Activated T-cell treated with anti-CD3 and anti-CD28 coated beads, Interleukin-2, amount 50 U/mL, for 72 hours (primary cell): ENCODE results near the gene SLC25A48. TPM values are rescaled to one million over a fixed set of nuclear protein-coding genes. Genes with fewer than 3 reads are reported as not detected.

Experiments
- ATAC-seq, 2 donors: fragments of 150-1000 bp; cut with Tn5 transposase; replicated peaks in 1 of 2; 2 replicates each; pipeline ENCODE4 v1.10.0; 2021; ENCODE audit warnings: moderate library complexity in 2 of 2, mild to moderate bottlenecking in 1 of 2
- DNase-seq, 2 donors: peaks; one replicate each; pipeline ENCODE4 v3.0.0; 2021 to 2022; ENCODE audit warnings: mixed read lengths in 1 of 2
- H3K27ac Mint-ChIP-seq: one replicate; pipeline ENCODE4 v1.8.0; 2022; ENCODE audit warnings: mild to moderate bottlenecking, moderate library complexity, mixed read lengths
- H3K27me3 Mint-ChIP-seq: one replicate; pipeline ENCODE4 v1.8.0; 2022; ENCODE audit warnings: low read depth, mixed read lengths
- H3K36me3 Mint-ChIP-seq, 2 donors: one replicate each; pipeline ENCODE4 v1.8.0; 2022; ENCODE audit warnings: mixed read lengths in 2 of 2, mild to moderate bottlenecking in 1 of 2; ENCODE audit not compliant: insufficient read depth in 2 of 2
- H3K4me1 Mint-ChIP-seq: one replicate; pipeline ENCODE4 v1.8.0; 2022; ENCODE audit warnings: low read depth, mixed read lengths
- H3K4me3 Mint-ChIP-seq, 2 donors: one replicate each; pipeline ENCODE4 v1.8.0; 2022; ENCODE audit warnings: mild to moderate bottlenecking in 2 of 2, mixed read lengths in 2 of 2, moderate library complexity in 2 of 2
- H3K9me3 Mint-ChIP-seq, 2 donors: one replicate each; pipeline ENCODE4 v1.8.0; 2022; ENCODE audit warnings: mixed read lengths in 2 of 2
- total RNA-seq, 2 donors: library from RNA; stranded (reverse); gene quantifications; one replicate each; pipeline ENCODE4 v1.2.3, GENCODE V29; 2022

SLC25A48 gene
- total RNA-seq, 2 donors from 2014 or later = not detected

DNA sequence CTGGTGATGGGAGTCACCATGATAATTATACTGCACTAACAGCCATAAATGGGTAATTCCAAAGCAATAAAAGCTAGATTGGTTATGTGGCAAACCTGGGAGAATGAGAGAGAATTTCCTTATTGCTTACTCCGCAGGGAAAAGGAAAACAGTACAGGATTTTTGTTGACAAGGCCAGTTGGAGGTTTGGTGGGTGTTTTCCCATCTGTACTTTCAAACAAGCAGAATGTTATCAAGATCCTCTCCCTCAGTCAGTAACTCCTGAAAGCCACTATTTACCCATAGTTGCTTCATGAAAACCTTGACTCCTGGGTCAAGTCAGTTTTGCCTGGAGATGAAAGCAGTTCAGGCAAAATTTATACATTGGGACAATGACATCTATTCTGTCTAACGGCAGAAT is 34.8 kb downstream of the SLC25A48 start:
- Mint-ChIP-seq H3K4me1 (no peaks in the 10 kb centered on the region), H3K9me3 (no peaks in the 10 kb centered on the region), H3K4me3 (no peak overlapping the region), H3K27me3 (no peaks in the 10 kb centered on the region), H3K36me3 (no peaks in the 10 kb centered on the region), H3K27ac (no peak overlapping the region)
- no peak for DNase-seq
- ATAC-seq = no peak

DNA sequence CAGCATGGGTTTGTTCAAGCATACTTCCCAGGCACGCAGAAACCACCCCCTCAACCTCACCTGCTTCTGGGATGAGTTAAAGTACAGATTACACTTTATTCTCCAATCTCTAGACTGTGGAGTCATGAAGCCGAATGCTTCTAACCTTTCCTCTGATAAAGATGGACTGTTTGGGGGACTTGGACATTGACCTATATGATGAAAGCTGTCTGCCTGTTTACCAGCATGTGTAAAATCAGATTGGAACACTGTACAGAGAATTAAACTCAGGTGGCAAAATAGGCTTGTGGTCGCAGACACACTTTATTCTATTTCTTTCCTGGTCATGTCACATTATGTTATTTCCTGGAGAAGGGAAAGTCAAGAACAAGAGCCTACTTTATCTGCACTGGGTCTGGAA is 35.5 kb downstream of the SLC25A48 start:
- DNase-seq (no peak), ATAC-seq (no peak)
- Mint-ChIP-seq H3K27me3 (no peaks in the 10 kb centered on the region), H3K4me3 (no peak overlapping the region), H3K36me3 (no peaks in the 10 kb centered on the region), H3K27ac (no peak overlapping the region), H3K9me3 (no peaks in the 10 kb centered on the region), H3K4me1 (no peaks in the 10 kb centered on the region)

DNA sequence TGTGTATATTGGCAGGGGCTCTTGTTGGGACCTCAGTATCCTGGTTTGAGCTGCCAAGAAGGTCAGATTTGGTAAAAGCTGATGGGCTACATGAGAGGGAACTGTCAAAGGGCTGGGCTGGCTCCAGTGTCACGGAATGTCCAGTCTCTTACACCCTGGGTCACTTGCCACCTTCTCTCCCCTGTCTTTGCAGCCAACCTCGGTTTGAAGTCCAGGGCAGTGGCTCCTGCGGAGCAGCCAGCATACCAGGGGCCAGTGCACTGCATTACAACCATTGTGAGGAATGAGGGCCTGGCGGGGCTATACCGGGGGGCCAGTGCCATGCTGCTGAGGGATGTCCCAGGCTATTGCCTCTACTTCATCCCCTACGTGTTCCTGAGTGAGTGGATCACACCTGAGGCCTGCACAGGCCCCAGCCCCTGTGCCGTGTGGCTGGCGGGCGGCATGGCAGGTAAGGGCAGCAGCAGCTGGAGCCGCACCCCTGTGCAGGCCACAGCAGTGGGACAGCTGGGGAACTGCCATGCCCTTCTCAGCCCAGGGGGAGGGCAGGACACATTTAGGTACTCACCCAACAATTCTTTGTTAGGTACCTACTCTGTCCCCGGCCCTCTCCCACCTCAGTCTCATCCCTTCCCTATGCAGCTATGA is 36.9 kb downstream of the SLC25A48 start:
- no peaks in the 10 kb centered on the region for H3K36me3 Mint-ChIP-seq
- no peaks in the 10 kb centered on the region for H3K27me3 Mint-ChIP-seq
- H3K27ac Mint-ChIP-seq = no peak overlapping the region
- no peak overlapping the region for H3K4me3 Mint-ChIP-seq
- H3K4me1 Mint-ChIP-seq = no peaks in the 10 kb centered on the region
- H3K9me3 Mint-ChIP-seq = no peaks in the 10 kb centered on the region
- ATAC-seq (no peak), DNase-seq (no peak)

DNA sequence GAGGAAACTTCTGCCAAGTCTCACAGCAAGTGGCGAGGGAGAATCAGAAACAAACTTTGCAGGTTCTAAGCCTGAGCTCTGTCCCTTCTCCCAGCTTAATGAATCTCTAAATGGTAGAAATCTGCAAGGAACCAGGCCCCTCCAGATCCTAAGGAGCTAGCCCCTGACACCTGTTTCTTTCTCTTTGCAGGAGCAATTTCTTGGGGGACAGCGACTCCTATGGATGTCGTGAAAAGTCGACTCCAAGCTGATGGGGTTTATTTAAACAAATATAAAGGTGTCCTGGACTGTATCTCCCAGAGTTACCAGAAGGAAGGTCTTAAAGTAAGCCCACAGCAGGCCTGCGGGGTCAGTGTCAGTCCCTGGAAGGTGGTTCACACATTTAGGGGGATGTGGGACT is 39.4 kb downstream of the SLC25A48 start:
- Mint-ChIP-seq H3K36me3 (no peaks in the 10 kb centered on the region), H3K27ac (no peak overlapping the region), H3K27me3 (no peaks in the 10 kb centered on the region), H3K4me1 (no peaks in the 10 kb centered on the region), H3K4me3 (no peak overlapping the region), H3K9me3 (no peaks in the 10 kb centered on the region)
- DNase-seq (no peak), ATAC-seq (no peak)

DNA sequence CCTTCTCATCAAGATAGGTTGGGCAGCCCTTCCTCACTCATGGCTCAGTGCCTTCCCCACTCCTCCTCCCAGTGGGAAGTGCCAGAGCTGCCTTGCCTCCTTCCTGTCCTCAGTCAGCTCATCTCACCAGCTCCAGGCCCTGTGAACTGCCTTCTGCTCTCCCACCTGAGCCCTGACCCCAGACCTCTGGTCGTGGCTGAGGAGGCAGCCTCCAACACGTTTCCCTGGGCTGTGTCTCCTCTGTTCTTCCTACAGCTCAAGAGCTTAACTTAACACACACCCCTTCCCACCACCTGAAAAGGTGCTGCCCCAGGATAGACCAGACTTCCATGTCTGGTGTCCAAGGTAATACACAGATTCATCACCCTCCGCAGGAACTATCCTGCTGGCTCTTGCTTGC is 40.0 kb downstream of the SLC25A48 start:
- Mint-ChIP-seq H3K9me3 (no peaks in the 10 kb centered on the region), H3K4me1 (no peaks in the 10 kb centered on the region), H3K36me3 (no peaks in the 10 kb centered on the region), H3K27me3 (no peaks in the 10 kb centered on the region), H3K27ac (no peak overlapping the region), H3K4me3 (no peak overlapping the region)
- ATAC-seq = no peak
- no peak for DNase-seq

DNA sequence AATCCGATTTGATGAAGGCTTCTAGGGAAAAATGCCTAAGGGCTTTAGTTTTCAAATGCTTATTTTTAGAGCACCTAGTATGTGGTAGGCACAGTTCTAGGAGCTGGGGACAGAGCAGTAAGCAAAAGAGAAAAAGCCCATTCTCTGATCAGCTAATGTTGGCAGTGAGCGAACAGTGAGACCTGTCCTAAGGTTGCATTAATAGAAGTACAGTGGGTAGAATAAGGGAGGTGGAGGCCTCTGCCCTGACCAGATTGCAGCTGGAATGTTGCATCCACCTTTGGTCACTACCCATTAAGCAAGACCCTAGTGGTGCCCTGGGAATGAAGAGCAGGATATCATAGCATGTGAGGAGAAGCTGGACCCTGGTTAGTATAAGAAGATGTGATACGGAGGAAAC is 41.1 kb downstream of the SLC25A48 start:
- no peak overlapping the region for H3K27ac Mint-ChIP-seq
- no peaks in the 10 kb centered on the region for H3K36me3 Mint-ChIP-seq
- no peaks in the 10 kb centered on the region for H3K27me3 Mint-ChIP-seq
- DNase-seq (no peak), ATAC-seq (no peak)
- no peak overlapping the region for H3K4me3 Mint-ChIP-seq
- H3K4me1 Mint-ChIP-seq = no peaks in the 10 kb centered on the region
- no peaks in the 10 kb centered on the region for H3K9me3 Mint-ChIP-seq

DNA sequence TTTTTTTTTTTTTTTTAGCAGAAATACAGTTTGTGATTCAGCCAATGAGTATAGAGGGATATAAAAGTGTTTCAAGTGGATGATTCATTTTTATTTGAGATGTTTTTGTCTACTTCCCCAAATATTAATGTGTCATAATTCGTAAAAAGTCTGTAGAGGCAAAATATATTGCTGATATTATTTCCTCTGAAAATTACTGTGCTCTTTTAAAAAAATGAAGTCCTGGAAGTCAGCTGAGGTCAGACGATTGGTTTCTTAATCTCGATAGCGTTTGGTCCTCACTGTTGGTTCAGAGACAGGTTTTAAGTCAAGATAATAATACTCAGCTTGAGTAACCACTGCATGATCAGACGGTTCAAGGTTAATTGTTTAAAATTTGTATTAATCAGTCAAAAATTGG is 41.7 kb downstream of the SLC25A48 start:
- H3K36me3 Mint-ChIP-seq = no peaks in the 10 kb centered on the region
- no peaks in the 10 kb centered on the region for H3K27me3 Mint-ChIP-seq
- no peaks in the 10 kb centered on the region for H3K4me1 Mint-ChIP-seq
- no peak overlapping the region for H3K4me3 Mint-ChIP-seq
- H3K9me3 Mint-ChIP-seq = no peaks in the 10 kb centered on the region
- H3K27ac Mint-ChIP-seq = no peak overlapping the region
- no peak for DNase-seq
- no peak for ATAC-seq

DNA sequence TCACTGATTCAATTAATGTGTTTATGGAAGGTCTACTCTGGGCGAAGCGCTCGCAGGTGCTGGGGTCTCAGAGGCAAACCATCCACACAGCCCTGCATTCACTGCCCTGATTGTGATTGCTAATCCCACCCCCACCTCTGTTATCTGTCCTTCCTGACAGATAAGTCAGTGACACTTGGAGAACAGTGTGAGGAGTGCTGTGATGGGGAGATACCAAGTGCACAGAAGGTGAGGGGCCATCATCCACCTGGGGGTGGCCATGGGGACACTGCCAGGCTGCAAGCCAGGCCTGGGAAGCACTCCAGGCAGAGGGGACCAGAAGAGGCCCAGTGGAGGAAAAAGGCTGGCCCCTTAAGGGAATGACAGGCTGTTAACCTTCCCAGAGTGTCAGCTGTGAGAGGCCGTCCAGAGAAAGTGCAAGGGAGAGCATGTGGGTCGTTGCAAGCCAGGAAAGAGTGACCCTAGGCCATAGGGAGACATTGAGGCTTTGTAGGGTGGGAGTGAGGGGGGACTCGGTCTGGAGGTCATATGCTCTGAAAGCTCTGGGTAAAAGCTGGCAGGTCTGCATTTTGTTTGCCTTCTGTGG is 43.2 kb downstream of the SLC25A48 start:
- no peaks in the 10 kb centered on the region for H3K9me3 Mint-ChIP-seq

DNA sequence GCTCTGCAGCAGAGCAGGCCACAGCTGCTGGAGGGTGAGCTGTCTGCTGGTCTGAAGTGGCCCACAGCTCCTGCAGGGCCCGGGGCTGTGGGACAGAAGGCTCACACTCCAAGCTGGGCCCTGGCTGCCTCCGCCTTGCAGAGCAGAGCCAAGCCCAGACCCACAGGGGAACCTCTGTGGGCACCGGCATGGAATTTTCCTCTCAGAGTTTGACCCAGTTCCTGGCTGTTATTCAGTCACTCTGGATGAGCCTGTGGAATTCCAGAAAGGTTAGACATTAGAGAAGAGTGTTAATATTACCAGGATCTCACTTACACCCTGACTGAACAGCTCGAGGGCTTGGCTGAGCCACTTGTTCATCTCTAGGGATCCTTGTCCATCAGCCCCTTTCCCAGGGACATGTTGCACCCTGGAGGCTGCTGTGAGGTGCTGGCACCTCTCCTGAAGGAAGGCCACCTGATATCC is 43.7 kb downstream of the SLC25A48 start:
- no peaks in the 10 kb centered on the region for H3K9me3 Mint-ChIP-seq
- no peaks in the 10 kb centered on the region for H3K36me3 Mint-ChIP-seq
- ATAC-seq = no peak
- no peak overlapping the region for H3K27ac Mint-ChIP-seq
- no peak for DNase-seq
- H3K4me3 Mint-ChIP-seq = no peak overlapping the region
- peaks cover 14% of the 10 kb centered on the region for H3K27me3 Mint-ChIP-seq
- H3K4me1 Mint-ChIP-seq = no peaks in the 10 kb centered on the region

More for the DNA sequence above, 43.2 kb downstream of the SLC25A48 start:
- no peak overlapping the region for H3K4me3 Mint-ChIP-seq
- H3K4me1 Mint-ChIP-seq = no peaks in the 10 kb centered on the region
- peaks cover 11% of the 10 kb centered on the region for H3K27me3 Mint-ChIP-seq
- no peak for ATAC-seq
- H3K27ac Mint-ChIP-seq = no peak overlapping the region
- DNase-seq = no peak
- H3K36me3 Mint-ChIP-seq = no peaks in the 10 kb centered on the region

DNA sequence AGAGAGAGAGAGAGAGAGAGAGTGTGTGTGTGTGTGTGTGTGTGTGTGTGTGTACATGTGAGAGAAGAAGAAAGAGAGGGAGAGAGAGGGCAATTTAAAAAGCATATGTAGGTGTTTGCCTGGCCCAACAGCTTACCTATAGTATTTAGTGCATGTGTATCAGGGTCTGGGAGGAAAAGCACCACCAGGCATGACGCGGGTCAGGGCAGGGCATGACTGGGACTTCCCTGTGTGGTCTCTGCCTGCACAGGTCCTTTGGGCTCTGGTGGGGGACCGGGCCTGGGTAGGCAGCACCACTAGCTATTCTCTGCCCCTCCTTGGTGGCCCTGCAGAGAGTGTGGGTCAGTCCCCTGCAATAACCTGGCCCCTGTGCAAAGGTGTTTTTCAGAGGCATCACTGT is 45.1 kb downstream of the SLC25A48 start:
- no peaks in the 10 kb centered on the region for H3K9me3 Mint-ChIP-seq
- H3K36me3 Mint-ChIP-seq = no peaks in the 10 kb centered on the region
- H3K27me3 Mint-ChIP-seq = peaks cover 28% of the 10 kb centered on the region
- ATAC-seq (no peak), DNase-seq (no peak)
- H3K4me3 Mint-ChIP-seq = no peak overlapping the region
- no peak overlapping the region for H3K27ac Mint-ChIP-seq
- H3K4me1 Mint-ChIP-seq = no peaks in the 10 kb centered on the region

DNA sequence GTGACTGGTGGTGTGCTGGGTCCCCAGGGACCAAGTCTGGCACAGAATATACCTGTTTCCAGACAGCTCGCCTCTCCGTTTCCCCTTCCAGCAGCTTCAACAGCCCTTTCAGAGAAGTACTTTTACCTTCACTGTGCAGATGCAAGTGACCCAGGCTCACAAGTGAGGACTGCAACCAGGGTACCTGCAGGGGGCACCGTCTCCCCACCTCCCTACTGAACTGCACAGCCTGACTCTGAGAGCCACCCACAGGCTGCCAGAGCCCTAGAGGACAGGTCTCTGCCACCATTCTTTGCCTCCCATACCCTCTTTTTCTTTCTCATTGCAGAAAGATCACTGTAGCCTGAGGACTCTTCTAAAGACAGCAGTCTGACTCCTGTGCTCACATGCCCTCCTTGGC is 45.8 kb downstream of the SLC25A48 start:
- peak; percentile 12 to 19 for DNase-seq
- Mint-ChIP-seq H3K27ac (no peak overlapping the region), H3K27me3 (peaks cover 33% of the 10 kb centered on the region)

DNA sequence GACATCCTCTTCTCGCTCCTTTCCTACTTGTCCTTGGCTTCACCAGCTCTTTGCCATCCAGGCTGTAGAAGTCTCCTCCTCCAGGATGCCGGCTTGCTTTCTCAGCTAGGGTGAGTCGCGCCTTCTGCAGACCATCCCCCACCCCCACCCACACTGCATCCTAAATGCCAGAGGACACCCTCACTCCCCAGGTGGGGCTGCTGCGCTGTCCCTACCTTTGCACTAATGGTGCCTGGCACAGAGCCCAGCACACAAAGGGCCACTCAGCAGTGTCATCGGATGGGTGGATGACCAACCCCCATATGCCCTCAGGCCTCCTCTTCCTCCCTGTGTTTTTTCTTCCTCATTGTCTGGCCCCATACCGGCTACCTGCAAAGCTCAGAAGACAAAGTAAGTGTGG is 46.3 kb downstream of the SLC25A48 start:
- no peak overlapping the region for H3K4me3 Mint-ChIP-seq
- no peaks in the 10 kb centered on the region for H3K36me3 Mint-ChIP-seq
- DNase-seq = no peak
- ATAC-seq = no peak
- H3K27me3 Mint-ChIP-seq = peaks cover 37% of the 10 kb centered on the region
- H3K9me3 Mint-ChIP-seq = no peaks in the 10 kb centered on the region
- no peak overlapping the region for H3K27ac Mint-ChIP-seq
- H3K4me1 Mint-ChIP-seq = no peaks in the 10 kb centered on the region

More for the DNA sequence above, 45.8 kb downstream of the SLC25A48 start:
- peak; percentile 36 to 44 for ATAC-seq
- Mint-ChIP-seq H3K9me3 (no peaks in the 10 kb centered on the region), H3K36me3 (no peaks in the 10 kb centered on the region), H3K4me3 (no peak overlapping the region), H3K4me1 (no peaks in the 10 kb centered on the region)

DNA sequence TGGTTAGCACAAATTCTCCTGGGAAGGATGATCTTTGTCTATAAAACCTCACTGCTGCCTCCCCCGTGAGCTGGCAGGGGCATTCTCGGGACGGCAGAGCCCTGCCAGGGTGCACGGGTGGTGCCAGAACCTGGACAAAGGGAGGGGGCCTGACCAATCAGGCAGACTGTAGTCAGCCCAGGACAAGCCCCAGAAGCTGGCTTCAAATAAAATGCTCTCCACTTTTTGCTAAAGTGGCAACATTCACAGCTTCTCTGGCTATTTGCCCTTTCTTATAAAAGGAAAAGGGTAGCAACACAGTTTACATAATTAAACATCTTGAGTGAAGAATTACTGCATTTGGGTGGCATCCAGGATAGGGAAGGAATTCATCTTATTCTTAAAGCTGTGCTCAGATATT is 46.8 kb downstream of the SLC25A48 start:
- no peak overlapping the region for H3K27ac Mint-ChIP-seq
- ATAC-seq (no peak), DNase-seq (no peak)
- no peak overlapping the region for H3K4me3 Mint-ChIP-seq
- no peaks in the 10 kb centered on the region for H3K36me3 Mint-ChIP-seq
- peaks cover 37% of the 10 kb centered on the region for H3K27me3 Mint-ChIP-seq
- H3K9me3 Mint-ChIP-seq = no peaks in the 10 kb centered on the region
- H3K4me1 Mint-ChIP-seq = no peaks in the 10 kb centered on the region

DNA sequence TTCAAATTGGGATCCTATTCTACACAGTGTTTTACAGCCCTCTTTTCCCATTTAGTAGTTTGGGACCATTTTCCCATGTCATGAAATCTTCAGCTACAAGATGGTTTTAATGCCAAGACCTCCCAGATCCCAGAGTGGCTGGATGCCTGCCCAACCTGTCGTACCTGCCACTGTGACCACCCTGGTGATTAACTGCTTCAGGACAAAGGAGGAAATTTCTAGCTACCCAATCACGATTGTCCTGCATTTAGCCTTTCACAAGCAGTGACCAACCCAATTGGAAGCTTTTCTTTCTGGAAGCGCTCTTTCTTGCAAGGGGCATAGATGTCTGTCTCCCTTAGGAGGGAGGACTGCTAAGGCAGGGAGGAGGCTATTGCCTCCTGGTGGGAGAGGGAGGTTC is 47.4 kb downstream of the SLC25A48 start:
- no peak overlapping the region for H3K27ac Mint-ChIP-seq
- H3K36me3 Mint-ChIP-seq = no peaks in the 10 kb centered on the region
- H3K4me1 Mint-ChIP-seq = no peaks in the 10 kb centered on the region
- no peaks in the 10 kb centered on the region for H3K9me3 Mint-ChIP-seq
- H3K4me3 Mint-ChIP-seq = no peak overlapping the region
- H3K27me3 Mint-ChIP-seq = peaks cover 37% of the 10 kb centered on the region
- ATAC-seq = no peak
- no peak for DNase-seq
